ENCODE results near the gene NOL8.

The NOL8 gene

DNA sequence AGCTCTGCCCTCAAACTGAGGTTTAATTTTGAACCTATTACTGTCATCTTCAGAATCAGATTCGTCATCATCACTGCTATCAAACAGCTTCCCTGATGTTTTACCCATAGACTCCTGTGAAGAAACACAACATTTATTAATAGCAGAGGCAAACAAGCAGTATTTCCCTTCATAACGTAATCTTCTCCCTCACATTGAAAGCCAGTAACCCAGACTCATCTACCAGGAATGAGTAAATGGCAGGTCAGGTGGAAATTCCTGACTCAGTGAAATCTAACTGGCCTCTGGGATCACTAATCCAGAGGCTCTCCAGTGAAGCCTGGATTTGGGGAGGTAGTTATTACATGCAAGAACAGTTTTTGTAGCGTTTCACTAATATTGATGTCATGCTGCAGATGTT, 14.6 kb downstream of the NOL8 start:
- FAIRE-seq, result no peak

DNA sequence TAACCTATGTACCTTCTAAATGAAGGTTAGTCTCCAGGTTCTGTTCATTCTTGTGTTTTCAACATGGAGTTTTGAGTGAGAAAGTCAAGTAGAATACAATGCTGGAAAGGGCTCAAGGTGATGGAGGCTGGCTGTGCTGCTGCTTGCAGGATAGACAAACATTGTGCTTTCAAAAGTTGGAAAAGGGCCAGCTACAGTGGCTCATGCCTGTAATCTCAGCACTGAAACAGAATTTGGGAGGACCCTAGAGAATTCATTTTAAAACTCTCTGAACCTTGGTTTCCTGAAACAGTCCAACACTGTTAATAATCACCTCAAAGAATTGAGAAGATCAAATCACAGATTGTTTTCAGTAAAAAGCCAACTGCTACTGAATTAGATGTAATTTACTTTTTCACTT, 16.3 kb downstream of the NOL8 start:
- FAIRE-seq, result no peak

DNA sequence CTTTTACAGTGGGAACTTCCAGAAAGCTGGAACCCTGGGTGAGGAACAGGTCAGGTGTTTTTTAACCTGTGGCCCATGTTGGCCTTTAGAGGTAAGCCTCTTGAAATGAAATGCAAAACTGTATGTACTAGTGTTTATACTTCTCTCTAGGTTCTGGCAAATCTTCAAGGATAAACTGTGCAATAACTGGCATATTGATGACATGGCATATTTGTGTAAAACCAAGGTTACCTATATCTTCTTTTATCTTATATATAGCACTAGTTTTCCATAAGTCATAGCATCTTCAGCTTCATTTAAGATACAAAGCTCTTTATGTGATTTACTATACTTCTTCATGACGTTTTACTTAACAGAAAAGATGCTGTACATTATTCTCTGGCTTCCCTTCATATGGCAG, 24.2 kb downstream of the NOL8 start:
- FAIRE-seq, result no peak

DNA sequence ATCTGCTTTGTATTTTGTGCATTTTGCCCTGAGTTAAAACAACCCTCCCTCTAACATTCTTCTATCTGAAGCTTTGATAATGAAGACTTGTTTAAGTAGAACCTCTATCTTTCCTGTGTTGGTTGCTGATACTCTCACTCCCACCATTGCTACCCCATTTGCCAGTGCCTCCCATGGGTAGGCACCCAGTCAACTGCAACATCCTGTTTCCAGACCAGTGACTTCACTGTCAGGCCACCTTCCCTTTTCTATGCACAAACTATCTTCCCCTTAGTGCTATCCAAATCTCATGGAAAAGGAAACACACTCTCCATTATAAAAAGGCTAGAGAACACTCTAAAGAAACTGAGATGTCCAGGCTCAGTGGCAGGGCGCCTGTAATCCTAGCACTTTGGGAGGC, 26.0 kb downstream of the NOL8 start:
- FAIRE-seq, result no peak

DNA sequence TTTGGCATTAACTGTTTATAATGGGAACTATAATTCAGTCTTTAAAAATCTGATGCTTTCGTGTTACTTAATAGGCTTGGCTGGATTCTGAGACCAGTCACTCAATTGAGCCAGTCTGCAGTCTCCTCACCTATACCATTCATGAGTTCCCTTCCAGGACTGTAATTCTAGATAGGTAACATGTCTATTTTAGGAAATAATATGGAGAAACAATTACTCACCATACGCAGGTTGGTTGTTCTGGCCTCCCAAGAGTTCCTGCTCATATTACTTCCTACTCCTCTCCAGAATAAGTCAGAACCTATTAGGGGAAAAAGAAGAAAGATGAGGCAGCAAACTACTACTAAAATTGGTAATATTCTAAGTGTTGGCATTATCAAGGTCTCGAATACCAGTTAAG, 27.1 kb downstream of the NOL8 start:
- FAIRE-seq, result no peak

DNA sequence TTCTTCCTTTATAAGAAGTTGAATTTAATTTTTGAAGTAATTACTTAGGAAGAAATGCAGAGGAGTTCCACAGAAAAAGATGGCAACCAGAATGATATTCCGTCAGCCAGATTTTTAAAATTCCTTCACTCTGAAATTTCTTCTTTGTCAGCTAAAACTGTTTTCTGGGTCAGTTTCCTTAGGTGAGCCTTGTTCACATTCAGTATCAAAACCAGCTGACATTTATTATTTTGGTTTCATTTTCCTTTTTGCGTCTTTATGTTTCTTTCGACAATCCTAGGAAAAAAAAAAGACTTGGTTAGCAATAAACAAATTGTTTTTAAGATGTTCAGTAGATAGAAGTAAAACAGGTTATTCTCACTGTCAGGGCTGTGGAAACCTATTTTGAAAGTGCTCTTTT, 27.5 kb downstream of the NOL8 start:
- FAIRE-seq, result no peak

DNA sequence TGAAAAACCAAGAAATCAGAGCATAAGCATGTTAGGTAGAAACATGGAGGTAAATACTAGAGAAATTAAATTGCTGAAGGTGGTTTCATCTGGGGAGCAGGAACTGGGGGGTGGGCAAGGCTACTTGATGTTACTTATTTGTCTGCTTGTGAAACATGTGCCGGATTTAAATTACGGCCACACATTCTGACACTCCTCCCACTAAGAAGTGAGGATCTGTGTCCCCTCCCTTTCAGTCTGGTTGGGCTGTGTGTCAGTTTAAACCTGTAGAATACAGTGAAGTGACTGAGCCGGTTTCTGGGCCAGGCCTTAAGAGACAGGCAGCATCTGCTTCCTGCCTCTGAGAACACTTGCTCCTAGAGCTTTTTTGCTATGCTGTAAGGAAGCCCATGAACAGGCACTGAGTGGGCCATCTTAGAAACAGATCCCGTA, 29.3 kb downstream of the NOL8 start:
- FAIRE-seq, result no peak

DNA sequence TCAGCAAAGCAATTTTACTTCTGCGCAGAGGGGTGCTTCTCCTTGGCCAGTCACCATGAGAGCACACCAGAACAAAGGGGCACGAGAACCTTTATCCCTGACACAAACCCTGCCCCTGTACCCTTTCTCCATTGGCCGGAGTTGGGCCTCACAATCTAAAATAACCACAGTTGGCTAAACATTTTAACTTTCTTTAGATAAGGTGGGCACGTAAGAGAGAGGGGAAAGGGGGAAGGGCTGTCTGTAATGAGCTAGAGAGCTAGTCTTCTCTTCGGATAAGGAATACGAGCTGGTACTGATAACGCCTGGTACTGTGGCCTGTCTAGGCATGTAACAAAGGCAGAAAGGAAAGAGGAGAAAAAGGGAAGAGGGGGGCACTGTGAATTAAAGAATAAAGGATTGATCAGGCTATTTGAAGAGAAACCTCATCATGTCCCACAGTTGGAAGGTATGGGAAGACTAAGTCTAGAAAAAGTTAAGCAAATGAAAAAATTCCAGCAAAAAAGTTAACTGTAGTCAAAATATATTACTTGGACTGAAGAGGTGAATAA, 29.8 kb downstream of the NOL8 start:
- FAIRE-seq, result no peak

DNA sequence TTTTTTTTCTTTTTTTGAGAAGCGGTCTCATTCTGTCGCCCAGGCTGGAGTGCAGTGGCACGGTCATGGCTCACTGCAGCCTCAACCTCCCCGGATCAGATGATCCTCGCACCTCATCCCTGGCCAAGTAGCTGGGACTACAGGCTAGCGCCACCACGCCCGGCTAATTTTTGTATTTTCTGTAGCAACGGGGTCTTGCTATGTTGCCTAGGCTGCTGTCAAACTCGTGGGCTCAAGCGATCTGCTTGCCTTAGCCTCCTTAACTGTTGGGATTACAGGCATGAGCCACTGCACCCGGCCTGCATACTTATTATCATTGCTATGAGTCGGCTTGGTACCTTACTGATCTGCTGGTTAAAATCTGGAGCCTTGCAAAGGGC, 30.9 kb downstream of the NOL8 start:
- no peak for FAIRE-seq

DNA sequence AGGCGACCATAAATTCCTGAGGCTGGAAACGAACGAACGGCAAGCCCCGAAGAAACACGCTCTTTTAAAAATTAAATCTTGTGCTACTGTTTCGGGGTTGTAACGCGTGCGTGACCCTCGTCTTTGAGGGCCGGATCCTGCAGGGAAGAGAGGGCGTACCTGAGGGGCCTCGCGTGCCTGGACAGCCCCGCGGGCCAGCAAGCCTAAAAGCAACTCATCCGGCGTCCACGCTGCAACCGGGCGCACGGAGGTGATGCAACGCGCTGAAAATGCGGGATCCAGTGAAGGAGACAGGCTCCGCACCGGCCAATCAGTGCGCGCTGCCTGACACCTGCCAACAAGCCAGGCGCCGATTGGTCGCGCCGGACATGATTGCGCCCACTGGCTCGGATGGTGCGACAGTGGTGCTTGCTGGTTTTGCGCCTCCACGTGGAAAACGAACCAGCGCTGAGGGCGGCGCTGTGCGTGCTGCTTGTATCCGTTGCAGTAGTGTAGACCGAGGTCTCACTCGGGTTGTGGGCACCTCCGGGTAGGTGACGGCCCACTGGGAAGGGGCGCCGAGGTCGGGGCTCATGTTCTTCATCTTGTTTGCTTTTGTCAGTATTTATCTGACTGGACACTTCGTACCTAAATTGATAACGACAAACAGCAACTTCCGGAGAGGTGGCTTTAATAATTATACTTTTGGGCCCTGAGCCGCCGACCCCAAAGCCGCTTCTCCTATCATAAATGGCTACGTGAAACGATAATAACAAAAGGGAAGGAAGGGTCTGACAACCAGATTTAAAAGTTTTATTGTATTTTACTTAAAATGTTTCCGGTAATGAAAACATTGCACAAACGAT, 31.5 kb downstream of the NOL8 start, which contains the start of gene IARS1:
IARS1 (minus strand) TSS at position 246 of the 845 bp plus-strand sequence. CDS start 4,278 bp downstream, outside the sequence.
- FAIRE-seq, result peak; percentile 96

DNA sequence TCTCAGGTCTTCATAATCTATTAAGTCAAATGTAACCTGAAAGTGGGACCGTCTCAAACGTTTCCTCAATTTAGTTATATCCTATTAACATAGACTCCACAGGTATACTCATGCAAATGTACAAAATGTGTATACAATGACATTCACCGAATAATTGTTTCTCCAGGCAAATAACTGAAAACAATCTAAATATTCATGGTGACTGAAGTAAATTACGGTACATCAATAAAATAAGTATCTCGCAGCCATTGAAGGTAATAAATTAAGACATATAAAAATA, 32.1 kb downstream of the NOL8 start:
- no peak for FAIRE-seq

DNA sequence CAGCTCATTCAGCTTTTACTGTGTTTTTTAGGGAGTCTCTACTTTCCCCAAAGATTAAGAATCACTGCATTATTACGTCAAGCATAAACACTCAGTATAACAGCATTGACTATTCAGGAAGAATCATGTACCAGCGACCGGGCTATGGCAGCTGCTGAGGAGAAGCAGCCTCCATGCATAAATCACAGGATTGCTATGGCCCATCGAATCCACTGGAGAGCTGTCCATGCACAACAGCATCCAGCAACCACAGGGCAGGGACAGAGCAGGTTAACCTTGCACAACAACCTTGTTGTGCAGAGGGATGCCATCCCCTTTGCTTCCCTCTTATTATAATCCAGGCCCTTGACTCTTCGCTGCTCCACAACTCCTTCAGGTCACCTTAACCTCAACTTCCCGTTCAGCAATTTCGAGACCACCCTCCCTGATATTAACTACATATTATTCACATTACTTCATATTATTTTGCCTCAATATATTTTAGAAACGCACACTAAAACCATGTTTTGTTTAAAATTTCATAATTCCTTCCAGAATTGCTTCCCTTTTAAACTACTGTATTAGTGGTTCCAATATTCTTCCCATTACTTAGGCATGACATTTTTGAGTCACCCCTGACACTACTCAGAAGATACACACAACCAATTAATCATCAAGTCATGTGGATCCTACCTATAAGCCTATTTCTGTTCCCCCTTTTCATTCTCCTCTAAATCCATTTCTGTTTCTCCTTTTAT, 32.6 kb downstream of the NOL8 start:
- FAIRE-seq, result no peak

DNA sequence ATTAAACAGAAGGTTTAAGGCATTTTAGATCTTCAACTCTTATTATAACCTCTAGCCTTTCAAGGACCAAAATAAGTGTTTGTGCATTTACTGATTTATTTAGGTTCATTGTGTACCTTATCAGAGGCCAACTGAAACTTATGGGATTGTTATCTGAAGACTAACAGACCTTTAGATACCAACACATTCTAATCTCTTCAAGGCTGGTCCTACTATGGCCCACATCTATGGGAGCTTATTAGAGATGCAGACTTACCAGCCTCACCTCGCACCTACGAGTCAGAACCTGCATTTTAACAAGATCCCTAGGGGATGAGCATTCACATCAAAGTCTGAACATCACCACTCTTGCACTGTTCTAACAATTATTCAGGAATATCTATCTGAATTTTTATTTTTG, 33.6 kb downstream of the NOL8 start:
- FAIRE-seq, result no peak

DNA sequence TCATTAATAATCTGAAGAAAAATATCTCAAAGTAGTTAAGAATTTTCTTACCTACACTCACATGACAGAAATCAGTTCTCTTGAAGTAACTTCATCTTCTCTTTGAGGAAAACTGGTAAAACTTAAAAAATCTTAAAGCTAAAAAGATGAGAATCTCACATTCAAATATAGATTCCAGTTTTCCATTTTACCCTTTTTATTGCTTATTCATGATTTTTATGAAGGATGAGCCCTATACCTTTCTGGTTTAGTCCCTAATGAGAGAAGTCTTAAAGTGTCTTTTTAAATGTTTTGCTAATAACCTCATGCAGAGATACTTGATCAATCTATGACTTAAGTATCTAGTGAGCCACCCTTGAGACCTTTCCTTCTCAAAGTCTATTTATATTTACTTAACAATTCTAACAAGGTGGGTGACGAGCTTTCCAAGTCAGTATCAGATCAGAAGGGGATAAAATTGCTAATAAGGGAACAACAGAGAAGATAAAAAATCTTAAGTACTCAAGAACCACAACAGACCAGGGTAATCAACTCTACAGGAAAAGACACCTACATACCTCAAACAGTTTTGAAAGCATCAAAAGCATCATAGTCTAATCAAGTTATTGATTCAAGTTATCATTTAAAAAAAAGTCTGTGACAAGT, 34.2 kb downstream of the NOL8 start:
- no peak for FAIRE-seq

DNA sequence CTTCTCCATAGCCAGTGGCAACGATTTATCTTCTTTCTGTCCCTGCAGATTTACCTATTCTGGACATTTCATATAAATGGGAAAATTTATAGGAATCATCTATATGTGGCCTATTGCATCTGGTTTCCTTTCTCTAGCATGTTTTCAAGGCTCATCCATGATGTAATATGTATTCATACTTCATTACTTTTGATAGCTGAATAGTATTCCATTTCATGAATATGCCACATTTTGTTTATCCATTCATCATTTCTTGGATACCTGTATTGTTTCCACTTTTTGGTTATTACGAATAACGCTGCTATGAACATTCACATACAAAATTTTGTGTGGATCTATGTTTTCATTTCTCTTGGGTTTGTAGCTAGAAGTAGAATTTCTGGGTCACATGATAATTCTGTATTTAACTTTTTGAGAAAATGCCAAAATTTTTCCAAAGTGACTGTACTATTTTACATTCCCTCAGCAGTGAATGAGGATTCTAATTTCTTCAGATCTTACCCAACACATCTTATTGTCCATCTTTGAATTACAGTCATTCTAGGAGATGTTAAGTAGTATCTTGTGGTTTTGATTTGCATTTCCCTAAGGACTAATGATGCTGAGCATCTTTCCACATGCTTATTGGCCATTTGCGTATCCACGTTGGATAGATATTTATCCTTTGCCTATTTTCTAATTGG, 35.3 kb downstream of the NOL8 start:
- no peak for FAIRE-seq

DNA sequence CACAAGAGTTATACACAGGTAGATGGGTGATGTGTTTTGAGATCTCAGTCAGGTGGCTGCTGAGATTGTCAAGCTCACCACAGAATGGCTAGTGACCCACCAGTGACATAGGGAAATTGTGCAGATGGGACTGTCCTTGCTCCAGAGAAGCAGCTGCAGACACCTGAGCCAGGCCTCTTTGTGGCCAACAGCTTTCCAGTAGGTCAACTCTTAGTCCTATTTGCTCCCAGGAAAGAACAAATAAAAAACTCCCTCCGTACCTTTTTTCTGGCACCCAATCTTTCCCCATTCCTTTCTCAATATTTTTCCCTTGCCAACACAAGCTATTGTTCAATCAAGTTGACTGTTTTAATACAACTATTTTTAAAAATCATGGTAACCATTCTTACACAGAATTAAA, 45.8 kb downstream of the NOL8 start:
- FAIRE-seq, result no peak

DNA sequence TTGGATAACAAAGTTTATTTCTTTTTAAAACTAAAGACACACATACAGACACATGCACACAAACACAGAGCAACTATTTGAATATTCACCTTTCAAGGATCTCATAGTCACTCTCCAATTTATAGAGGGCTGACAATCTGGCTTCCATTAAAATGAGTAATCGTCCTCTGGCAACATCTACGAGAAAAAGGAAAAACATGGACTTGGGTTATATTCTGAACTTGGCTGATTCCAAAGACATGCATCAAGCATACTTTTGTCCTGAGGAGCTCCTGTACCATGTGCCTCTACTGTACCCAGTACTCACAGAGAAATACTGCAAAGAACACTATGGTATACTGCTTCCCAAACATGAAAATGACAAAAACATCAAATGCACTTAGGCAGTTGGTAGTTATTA, 47.0 kb downstream of the NOL8 start:
- FAIRE-seq, result no peak

DNA sequence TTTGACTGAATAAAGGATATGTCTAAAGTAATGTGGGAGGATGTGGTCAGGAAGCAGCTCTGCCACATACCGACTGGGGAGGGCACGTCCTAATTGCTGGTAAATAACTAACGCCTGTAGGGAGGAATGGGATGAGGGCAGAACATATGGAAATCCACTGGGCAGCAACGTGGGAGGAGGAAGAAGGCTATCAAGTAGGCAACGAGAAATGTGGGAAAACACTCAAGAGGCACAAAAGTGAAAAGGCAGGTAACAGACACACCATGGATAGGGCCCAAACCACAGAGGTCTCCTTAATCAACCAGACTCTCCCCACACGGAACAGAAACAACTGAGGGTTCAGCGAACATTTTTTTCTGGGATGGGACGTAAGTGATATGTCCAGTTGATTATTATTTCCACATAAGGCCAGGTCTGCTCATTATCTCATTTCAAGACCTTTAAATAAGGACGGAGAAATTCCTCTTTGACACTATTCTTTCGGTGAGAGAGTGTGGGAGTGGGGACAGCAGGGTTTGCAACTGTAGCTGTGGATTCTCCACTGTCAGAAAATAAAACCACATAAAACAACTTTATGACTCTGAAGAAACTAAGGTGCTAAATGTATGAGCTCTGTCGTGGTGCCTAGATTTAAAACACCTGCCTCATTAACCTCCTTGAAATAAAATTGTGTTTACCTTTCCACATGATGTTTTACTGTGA, 48.7 kb downstream of the NOL8 start:
- FAIRE-seq, result no peak

DNA sequence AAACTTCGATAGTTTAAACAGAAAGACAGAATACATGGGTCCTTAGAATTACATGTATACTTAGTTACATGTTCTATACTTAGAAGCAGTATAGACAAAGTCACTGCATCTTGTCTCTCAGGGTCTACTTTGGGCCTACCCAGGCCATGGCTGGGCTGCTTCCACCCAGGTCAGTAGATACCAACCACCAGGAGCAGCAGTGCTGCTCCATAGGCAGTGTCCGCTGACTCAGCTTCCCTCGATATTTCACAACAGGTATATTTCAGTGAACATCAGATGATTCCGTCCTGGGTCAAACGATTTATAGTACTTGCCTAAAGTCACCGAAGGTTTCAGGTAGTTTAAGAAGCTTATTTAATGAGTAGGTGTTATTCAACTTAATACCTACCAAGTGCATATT, 49.6 kb downstream of the NOL8 start:
- no peak for FAIRE-seq

DNA sequence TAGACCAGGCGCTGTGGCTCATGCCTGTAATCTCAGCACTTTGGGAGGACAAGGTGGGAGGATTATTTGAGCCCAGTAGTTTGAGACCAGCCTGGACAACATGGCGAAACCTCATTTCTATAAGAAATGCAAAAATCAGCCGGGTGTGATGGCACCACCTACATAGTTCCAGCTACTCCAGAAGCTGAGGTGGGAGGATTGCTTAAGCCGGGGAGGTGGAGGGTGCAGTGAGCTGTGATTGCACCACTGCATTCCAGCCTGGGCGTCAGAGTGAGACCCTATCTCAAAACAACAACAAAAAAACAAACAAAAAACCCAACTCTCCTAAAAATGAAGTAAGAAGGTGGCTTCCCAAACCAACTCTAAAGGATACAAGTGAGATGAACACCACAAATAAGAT, 54.6 kb downstream of the NOL8 start:
- no peak for FAIRE-seq

DNA sequence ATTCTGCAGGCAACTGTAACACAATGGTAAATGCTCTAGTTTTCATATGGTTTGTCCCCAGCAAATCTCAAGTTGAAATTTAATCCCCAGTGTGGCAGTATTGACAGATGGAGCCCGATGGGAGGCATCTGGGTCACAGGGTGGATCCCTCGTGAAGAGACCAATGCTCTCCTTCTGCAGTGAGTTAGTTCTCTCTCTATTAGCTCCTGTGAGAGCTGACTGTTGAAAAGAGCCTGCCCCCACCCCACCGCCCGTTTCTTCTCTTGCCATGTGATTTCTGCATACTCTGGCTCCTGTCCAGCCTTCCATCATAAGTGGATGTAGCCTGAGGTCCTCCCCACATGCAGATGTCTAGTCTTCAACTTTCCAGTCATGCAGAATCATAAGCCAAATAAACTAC, 58.7 kb downstream of the NOL8 start:
- FAIRE-seq, result no peak

DNA sequence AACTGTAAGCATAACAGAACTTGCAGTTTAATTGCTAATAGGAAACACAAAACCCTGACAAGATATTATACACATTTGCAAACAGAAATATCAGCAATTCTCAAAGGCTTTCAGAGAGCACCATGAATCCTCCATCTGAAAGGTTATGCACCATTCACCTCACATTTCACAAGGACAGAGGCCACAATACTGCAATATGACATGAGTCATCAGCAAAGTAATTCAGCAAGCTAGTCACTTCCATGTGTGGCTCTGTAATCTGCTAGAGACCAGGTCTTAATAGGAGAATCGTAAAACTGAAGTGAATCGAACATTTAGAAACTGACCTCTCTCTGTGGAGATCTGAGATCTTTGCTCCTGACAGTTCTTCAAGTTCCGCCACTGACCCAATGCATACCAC, 60.0 kb downstream of the NOL8 start:
- no peak for FAIRE-seq

DNA sequence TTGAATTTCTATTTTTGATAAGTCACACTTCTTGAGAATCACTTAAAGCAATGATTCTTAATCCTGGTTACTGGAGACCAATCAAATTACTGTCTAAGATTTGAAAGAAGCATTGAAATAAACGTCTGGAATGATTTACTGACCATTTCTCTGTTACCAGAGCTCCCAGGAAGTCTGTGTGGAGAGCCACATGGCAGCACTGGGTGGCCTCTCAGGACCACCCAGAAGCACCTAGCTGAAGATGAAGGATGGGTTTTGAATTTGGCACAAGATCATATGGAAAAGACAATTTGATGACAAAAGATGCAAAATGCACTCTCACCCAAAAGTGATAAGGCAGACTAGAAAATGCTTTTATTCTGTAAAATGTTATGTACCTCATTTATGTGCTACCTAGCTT, 62.0 kb downstream of the NOL8 start:
- no peak for FAIRE-seq
